ENCODE measurements around the gene GOLGA1.
A peak's percentile ranks its signal among the peaks of the same experiment; 100 is the strongest.

GOLGA1 gene

DNA sequence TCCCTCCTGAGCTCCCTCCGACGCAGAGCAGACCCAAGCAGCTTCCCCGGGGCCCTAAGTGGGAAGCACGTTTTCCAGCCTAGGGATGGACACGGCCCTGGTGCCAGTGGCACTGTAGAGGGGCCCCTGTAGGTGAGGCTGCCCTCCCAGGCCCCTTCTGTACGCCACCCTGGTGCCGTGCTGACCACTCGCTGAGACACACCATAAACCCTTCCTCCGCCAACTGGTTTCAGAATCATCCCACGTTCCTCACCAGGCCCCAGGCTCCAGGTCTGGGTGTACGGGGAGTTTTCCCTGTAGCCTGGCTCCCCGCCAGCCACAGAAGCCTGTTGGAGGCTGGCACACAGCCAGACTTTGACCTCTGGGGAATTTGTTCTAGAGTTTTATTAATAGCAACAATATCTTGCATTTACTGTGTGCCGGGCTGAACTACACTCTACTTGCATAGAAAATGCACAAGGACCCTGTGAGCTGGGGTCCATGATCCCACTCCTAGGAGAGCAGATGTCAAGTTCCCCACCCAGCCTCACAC is 105.8 kb downstream of the GOLGA1 start:
- Histone ChIP-seq H3K79me2 (no peaks in the 10 kb centered on the region), H3K4me2 (ENCODE audit: low read length) (no peak overlapping the region), H3K9ac (no peak overlapping the region), H3K27me3 (ENCODE audit: control insufficient read depth, insufficient read depth, low read length) (no peaks in the 10 kb centered on the region), H3K9me3 (ENCODE audit: control insufficient read depth, low read length) (no peaks in the 10 kb centered on the region), H3K4me1 (peaks cover 5% of the 10 kb centered on the region), H3K27ac (no peak overlapping the region), H3K36me3 (ENCODE audit: control insufficient read depth, insufficient read depth, low read length) (no peaks in the 10 kb centered on the region), H3K4me3 (ENCODE audit: low read depth, low read length) (no peak overlapping the region), H2AFZ (no peak overlapping the region)
- TF ChIP-seq, protein P1, sequence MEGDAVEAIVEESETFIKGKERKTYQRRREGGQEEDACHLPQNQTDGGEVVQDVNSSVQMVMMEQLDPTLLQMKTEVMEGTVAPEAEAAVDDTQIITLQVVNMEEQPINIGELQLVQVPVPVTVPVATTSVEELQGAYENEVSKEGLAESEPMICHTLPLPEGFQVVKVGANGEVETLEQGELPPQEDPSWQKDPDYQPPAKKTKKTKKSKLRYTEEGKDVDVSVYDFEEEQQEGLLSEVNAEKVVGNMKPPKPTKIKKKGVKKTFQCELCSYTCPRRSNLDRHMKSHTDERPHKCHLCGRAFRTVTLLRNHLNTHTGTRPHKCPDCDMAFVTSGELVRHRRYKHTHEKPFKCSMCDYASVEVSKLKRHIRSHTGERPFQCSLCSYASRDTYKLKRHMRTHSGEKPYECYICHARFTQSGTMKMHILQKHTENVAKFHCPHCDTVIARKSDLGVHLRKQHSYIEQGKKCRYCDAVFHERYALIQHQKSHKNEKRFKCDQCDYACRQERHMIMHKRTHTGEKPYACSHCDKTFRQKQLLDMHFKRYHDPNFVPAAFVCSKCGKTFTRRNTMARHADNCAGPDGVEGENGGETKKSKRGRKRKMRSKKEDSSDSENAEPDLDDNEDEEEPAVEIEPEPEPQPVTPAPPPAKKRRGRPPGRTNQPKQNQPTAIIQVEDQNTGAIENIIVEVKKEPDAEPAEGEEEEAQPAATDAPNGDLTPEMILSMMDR (IDR thresholded peaks at IDR 0.05), result no peak

- Histone ChIP-seq H3K27ac (no peak overlapping the region), H3K4me2 (ENCODE audit: low read length) (no peak overlapping the region), H3K4me3 (ENCODE audit: low read depth, low read length) (no peak overlapping the region), H3K36me3 (ENCODE audit: control insufficient read depth, insufficient read depth, low read length) (no peaks in the 10 kb centered on the region), H3K9me3 (ENCODE audit: control insufficient read depth, low read length) (no peaks in the 10 kb centered on the region), H3K79me2 (no peaks in the 10 kb centered on the region), H3K27me3 (ENCODE audit: control insufficient read depth, insufficient read depth, low read length) (no peaks in the 10 kb centered on the region), H2AFZ (no peak overlapping the region), H3K4me1 (peaks cover 5% of the 10 kb centered on the region), H3K9ac (no peak overlapping the region)
- TF ChIP-seq, protein P1 (IDR thresholded peaks at IDR 0.05), result no peak
These were observed 106.3 kb downstream of the GOLGA1 start for GRCh38 chr9:124834591-124834990.

DNA sequence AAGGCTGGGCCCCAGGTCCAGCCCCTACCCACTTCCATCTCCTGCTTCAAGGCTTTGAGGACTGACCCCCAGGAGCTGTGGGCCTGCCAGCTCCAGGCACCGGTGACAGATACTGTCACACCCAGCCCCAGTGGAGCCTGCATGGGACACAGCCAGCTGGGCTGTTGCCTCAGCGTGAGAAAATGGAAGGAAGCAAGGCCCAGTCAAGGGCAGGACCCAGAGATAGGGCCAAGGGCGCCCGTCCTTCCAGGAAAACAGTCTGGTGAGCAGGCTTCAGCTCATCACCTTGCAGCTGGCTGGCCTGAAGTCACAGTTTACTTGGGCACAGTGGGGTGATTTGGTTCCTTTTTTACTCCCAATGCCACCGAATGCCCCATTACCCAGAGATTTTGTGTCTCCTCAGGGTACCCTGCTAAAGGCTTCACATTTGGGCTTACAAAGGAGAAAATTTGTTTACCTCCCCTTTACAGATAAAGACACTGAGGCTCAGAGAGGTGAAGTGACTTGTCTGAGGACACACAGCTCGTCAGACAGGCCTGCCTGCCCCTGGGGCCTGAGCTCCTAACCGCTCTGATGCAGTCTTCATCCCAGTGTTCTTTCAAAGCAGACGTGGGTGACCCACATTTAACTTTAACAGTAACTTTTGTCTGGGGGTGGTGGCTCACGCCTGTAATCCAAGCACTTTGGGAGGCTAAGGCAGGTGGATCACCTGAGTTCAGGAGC is 109.1 kb downstream of the GOLGA1 start:
- Histone ChIP-seq H3K9me3 (ENCODE audit: control insufficient read depth, low read length) (no peaks in the 10 kb centered on the region), H3K27ac (peak overlapping the region; percentile 36)

DNA sequence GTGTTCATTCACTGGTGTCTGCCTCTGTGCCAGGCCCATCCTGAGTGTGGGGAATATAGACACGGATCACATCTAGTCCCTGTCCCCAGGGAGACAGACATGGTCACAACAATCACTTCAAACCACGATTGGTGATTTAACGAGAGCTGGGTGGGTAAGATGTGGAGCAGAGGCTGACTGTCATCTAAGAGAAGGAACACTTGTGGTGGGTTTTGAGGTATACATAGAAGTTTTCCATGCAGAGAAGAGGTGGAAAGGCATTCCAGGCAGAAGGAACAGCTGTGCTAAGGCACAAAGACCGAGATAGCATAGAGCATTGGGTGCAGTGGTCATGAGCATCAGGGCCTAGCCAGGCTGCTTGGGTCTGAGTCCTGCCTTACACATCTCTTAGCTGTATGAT is 110.3 kb downstream of the GOLGA1 start:
- TF ChIP-seq, protein P1 (IDR thresholded peaks at IDR 0.05), result no peak
- no peak overlapping the region for H3K4me3 ChIP-seq (ENCODE audit: low read depth, low read length)
- H3K79me2 ChIP-seq, result no peaks in the 10 kb centered on the region
- no peak overlapping the region for H2AFZ ChIP-seq
- no peak overlapping the region for H3K4me2 ChIP-seq (ENCODE audit: low read length)
- H3K4me1 ChIP-seq, result peaks cover 5% of the 10 kb centered on the region
- no peaks in the 10 kb centered on the region for H3K9me3 ChIP-seq (ENCODE audit: control insufficient read depth, low read length)
- no peaks in the 10 kb centered on the region for H3K36me3 ChIP-seq (ENCODE audit: control insufficient read depth, insufficient read depth, low read length)
- H3K27ac ChIP-seq, result no peak overlapping the region
- no peaks in the 10 kb centered on the region for H3K27me3 ChIP-seq (ENCODE audit: control insufficient read depth, insufficient read depth, low read length)
- H3K9ac ChIP-seq, result no peak overlapping the region

More for the DNA sequence above, 109.1 kb downstream of the GOLGA1 start:
- Histone ChIP-seq H3K36me3 (ENCODE audit: control insufficient read depth, insufficient read depth, low read length) (no peaks in the 10 kb centered on the region), H3K4me3 (ENCODE audit: low read depth, low read length) (no peak overlapping the region), H2AFZ (no peak overlapping the region), H3K4me1 (peaks cover 5% of the 10 kb centered on the region), H3K27me3 (ENCODE audit: control insufficient read depth, insufficient read depth, low read length) (no peaks in the 10 kb centered on the region), H3K79me2 (no peaks in the 10 kb centered on the region), H3K9ac (no peak overlapping the region), H3K4me2 (ENCODE audit: low read length) (no peak overlapping the region)
- TF ChIP-seq, protein P1 (IDR thresholded peaks at IDR 0.05), result no peak

- Histone ChIP-seq H3K79me2 (no peaks in the 10 kb centered on the region), H3K9ac (no peak overlapping the region), H3K27ac (no peak overlapping the region), H3K36me3 (ENCODE audit: control insufficient read depth, insufficient read depth, low read length) (no peaks in the 10 kb centered on the region), H3K4me2 (ENCODE audit: low read length) (no peak overlapping the region), H3K4me1 (no peaks in the 10 kb centered on the region), H3K27me3 (ENCODE audit: control insufficient read depth, insufficient read depth, low read length) (no peaks in the 10 kb centered on the region), H3K9me3 (ENCODE audit: control insufficient read depth, low read length) (no peaks in the 10 kb centered on the region), H2AFZ (no peak overlapping the region), H3K4me3 (ENCODE audit: low read depth, low read length) (no peak overlapping the region)
- TF ChIP-seq, protein P1 (IDR thresholded peaks at IDR 0.05), result no peak
These were observed 111.6 kb downstream of the GOLGA1 start for GRCh38 chr9:124829334-124829669.

Measured in parathyroid adenoma (tissue), 2 donors.